Spleen (tissue), 7 donors: Measurements from ENCODE around the gene ATP5PB.

Source experiments
- POLR2A ChIP-seq, 3 donors: fragments of 450-650 bp; IDR thresholded peaks; one replicate each; pipeline ENCODE4 v1.5.1; 2017; ENCODE audit warnings: antibody characterized with exemption in 3 of 3, mild to moderate bottlenecking in 1 of 3
- TF ChIP-seq, protein P1 (sequence below), 11 experiments: fragments of 200-600 bp in 7 of 11; fragments of 450-650 bp in 4 of 11; sonication (generic) in 4 of 11; IDR thresholded peaks in 8 of 11; conservative IDR thresholded peaks in 3 of 11; 1 replicate in 7 of 11; 2 replicates in 4 of 11; pipeline versions ENCODE4 v1.4.0 to v1.8.0; 2016 to 2021; ENCODE audit warnings: antibody characterized with exemption in 11 of 11, inconsistent platforms in 4 of 11, mild to moderate bottlenecking in 1 of 11
- donor health status: DM: no; HTN: no; CAD: no; lungs with moderate emphysema.
- donor health status: DM: no; HTN: no; CAD: no.
- donor health status: DM: no; HTN: no; CAD: no.

GRCh38 chr1:111414756-111415155 lies 34.5 kb upstream of the ATP5PB start:
- TF ChIP-seq, protein P1, sequence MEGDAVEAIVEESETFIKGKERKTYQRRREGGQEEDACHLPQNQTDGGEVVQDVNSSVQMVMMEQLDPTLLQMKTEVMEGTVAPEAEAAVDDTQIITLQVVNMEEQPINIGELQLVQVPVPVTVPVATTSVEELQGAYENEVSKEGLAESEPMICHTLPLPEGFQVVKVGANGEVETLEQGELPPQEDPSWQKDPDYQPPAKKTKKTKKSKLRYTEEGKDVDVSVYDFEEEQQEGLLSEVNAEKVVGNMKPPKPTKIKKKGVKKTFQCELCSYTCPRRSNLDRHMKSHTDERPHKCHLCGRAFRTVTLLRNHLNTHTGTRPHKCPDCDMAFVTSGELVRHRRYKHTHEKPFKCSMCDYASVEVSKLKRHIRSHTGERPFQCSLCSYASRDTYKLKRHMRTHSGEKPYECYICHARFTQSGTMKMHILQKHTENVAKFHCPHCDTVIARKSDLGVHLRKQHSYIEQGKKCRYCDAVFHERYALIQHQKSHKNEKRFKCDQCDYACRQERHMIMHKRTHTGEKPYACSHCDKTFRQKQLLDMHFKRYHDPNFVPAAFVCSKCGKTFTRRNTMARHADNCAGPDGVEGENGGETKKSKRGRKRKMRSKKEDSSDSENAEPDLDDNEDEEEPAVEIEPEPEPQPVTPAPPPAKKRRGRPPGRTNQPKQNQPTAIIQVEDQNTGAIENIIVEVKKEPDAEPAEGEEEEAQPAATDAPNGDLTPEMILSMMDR (IDR thresholded peaks at IDR 0.05 in 8 of 11, conservative IDR thresholded peaks at IDR 0.05 in 3 of 11): no peak
- no peak for TF ChIP-seq POLR2A (IDR thresholded peaks at IDR 0.05)
